NCI-H460 (cell line): ENCODE measurements around the gene ZNF454. TPM values are rescaled to one million over a fixed set of nuclear protein-coding genes. Genes with fewer than 3 reads are reported as not detected.

Experiments used
- DNase-seq: peaks from one replicate; pipeline ENCODE4 v3.0.0-alpha.2; 2016; ENCODE audit warnings: low read depth; ENCODE audit errors: extremely low read depth
- polyA plus RNA-seq: library from polyadenylated mRNA; depleted of rRNA; stranded (reverse); fragments of >200 nt; gene quantifications from 2 replicates; pipeline ENCODE4 v1.2.3, GENCODE V29; 2014; cell fraction: nucleus; rRNA removed
- total RNA-seq: library from RNA; depleted of rRNA; stranded (reverse); fragments of >200 nt; shearing (Covaris generic); gene quantifications from 2 replicates; pipeline ENCODE4 v1.2.3, GENCODE V29; 2014; rRNA removed

ZNF454 gene
- not detected in 2 replicates for total RNA-seq
- not detected in 2 replicates for polyA plus RNA-seq

DNA sequence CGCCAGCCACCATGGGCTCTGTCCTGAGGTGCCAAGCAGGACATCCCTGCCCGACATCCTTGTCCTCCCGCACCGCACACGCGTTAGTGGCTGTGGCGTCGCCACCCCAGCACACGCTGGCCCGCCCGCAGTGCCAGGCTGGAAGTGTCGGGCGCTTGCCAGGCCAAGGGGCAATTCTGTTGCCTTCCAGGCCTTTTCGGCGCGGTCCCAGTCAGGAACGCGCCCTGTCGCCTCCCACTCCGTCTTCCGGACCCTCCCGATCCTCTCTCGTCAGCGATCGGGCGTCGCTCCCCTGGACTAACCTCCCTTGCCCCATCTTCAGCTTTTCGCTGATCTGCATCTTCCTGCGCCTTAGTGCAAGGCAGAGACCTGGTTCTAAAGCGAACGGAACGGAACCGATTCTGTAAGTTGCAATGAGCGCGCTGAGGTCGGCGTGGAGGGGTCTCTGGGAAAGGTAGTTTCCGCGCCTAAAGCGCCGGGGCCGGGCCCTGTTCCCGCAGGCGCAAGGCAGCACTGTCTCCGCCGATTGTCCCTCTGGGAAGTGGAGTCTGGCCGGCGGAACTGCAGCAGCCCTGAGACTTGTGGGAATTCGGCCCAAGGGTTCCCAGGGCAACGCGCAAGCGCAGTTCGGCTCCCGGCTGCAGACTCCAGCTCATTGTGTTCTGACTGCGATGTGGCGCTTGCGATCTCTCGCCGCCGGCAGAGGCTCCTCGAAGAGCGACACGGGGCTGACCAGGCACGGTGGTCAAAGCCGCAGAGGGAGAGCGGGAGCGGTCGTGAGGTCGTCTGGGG, at the start of gene ZNF454:
TSS of gene ZNF454 (plus strand) at position 630 of the 792 bp plus-strand sequence. CDS start 1,594 bp downstream, outside the sequence.
- DNase-seq = no peak

- peak; percentile 27 for DNase-seq
Measured at GRCh38 chr5:178895615-178896571, 45.1 kb upstream of the ZNF454 start, which contains the start of gene ZFP2. ZFP2 (plus strand) TSS chr5:178895913; CDS start chr5:178931314, 35,401 bp downstream.

DNA sequence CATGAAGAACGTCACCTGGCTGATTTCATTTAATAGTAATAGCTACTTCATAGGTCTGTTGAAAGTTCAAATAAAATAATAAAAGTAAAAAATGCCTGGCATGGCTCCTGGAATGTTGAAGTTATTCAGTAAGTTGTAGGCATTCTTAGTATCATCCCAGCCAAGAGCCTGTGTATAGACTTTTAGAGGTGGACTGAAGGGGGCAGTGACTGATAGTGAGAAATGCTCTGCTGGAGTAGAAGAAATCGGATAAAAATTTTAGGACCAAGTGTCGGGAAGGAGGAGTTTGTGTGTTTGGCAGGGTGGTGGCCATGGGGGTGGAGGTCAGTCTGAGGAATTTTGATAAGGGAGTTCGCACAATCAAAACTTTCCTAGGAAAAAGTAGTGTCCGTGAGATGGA, 41.7 kb upstream of the ZNF454 start:
- no peak for DNase-seq

DNA sequence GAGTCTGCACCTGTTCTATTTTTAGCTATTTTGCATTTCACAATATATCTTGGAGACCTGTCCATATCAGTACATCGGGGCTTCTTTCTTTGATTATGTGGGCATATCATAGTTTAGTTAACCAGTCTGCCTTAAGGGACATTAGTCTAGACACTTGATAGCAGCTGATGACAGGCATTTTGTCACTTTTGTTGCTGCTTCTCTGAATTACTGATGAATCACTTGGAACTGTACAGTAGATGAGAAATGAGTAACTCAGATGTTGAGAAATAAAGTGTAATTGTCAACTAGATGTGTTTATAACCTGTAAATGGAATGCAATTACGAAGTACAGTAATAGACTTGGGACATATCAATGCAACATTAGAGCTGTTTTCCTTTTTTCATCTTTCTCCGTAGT, 38.1 kb upstream of the ZNF454 start:
- DNase-seq = no peak

DNA sequence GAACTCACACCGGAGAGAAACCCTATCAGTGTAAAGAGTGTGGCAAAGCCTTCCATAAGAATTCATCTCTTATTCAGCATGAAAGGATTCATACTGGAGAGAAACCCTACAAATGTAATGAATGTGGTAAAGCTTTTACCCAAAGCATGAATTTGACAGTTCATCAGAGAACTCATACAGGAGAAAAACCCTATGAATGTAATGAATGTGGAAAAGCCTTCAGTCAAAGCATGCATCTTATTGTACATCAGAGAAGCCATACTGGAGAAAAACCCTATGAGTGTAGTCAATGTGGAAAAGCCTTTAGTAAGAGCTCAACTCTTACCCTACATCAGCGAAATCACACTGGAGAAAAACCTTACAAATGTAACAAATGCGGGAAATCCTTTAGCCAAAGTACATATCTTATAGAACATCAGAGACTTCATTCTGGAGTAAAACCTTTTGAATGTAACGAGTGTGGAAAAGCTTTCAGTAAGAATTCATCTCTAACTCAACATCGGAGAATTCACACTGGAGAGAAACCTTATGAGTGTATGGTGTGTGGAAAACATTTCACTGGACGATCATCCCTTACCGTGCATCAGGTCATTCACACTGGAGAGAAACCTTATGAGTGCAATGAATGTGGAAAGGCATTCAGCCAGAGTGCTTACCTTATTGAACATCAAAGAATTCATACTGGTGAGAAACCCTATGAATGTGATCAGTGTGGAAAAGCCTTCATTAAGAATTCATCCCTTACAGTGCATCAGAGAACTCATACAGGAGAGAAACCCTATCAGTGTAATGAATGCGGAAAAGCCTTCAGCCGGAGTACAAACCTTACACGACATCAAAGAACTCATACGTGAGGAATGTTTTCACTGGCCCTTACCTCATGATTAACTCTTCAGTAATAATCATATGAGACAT, 8.9 kb upstream of the ZNF454 start:
- DNase-seq = no peak

DNA sequence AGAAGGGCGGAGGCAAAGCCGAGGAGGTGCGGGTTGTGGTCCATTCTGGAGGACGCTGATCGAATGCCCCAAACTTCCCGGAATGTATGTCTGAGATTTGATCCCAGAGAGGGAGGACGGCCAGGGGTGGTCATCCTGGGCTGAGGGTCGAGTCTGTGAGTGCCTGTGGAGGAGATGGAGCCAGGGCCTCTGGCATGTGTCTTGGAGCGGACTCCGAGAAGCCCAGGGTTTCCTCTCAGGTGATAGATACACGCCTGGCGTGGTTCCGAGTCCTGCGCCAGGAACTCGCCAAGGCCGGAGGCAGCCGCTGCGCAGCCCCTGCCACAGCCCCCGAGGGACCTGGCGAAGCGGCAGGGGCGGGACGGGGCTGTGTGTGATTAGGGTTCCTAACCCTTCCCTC, 363 bp downstream of the ZNF454 start:
- DNase-seq = no peak

- DNase-seq = no peak
Measured at GRCh38 chr5:178965465-178966055, 24.6 kb downstream of the ZNF454 start.

DNA sequence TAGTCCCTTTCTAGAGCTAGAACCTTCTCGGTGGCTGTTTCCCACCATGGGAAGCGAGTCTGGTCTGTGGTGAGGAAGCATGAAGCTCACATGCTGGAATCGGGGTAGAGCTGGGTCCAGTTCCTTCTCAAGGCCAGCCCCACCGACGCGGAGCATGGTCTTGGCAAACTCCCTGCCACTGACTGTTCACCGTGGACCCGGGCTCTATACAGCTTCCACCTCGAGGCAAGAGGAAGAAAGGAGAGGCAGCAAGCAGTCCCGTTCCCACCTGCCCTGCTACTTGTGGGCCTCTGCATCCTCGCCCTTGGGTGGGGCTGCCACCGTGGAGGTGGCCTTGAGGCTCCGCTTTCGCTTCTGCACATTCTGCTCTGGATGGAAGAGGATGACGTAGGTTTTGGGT, 40.4 kb downstream of the ZNF454 start:
- DNase-seq = no peak

DNA sequence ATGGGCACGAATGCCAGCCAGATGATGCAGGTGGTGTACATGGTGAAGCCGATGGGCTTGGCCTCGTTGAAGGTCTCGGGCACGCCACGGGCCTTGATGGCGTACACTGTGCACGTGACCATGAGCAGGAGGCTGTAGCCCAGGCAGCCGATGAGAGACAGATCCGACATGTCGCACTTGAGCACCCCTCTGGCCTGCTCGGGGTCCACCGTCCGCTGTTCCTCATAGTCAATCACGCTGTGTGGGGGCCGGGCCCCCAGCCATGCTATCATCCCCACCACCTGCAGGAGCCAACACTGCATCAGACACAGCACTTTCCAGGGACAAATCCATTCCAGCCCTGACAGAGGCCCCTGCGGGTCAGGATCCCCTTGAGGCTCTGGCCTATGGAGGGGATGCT, 41.9 kb downstream of the ZNF454 start:
- no peak for DNase-seq

DNA sequence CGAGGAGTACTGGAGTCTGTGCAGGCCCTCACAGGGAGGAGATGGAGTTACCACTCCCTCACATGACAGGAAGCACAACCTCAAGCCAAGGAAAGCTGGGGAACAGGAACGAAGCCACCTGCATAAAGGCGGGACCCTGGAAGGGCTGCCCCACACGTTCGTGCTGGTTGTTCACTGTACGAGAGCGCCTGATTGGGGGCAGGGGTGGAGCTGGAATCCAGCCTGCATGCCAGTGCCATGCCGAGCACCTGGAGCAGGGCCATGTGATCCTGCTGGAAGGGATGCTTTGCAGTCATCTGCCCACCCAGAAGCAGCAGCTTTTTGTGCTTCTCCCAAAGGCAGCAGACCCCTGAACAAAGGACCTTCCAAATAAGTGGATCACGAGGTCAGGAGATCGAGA, 42.7 kb downstream of the ZNF454 start:
- DNase-seq = no peak

- DNase-seq = no peak
Measured at GRCh38 chr5:178984145-178985072, 43.4 kb downstream of the ZNF454 start.

- no peak for DNase-seq
Measured at GRCh38 chr5:178986326-178986960, 45.4 kb downstream of the ZNF454 start.

DNA sequence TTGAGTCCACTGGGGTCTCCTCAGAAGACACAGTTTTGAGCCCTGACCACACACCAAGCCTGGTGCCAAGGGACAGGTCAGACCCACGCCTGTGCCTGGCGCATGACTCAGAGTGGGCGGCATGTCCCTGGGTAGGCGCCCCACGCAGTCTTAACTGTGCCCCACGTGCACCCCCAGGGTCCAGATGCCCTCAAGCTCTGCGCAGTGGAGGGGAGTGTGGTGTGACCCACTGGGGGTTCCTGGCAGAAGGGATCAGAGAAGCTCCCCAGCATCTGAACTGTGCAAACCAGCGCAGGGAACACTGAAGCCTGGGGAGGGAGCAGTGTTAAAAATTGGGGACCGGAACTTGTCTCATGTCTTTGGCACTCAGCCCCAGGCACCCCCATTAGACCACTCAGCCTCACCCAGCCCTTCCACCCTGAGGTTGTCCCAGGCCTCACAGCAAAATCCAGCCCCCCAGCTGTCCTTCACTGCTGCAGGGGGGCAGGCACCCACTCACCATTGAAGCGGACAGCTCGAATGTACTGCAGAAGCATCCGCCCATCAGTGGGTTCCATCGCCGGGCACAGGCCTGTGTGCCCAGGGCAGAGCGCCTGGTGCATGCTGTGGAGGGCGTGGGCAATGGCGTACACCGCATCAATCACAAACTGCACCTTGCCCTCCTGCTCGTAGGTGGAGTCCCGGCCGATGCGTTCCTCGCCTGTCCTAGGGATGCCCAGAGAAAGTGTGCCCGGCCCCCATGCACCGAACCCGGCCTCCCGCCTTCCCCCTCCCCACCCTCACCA, 47.6 kb downstream of the ZNF454 start:
- DNase-seq = no peak

DNA sequence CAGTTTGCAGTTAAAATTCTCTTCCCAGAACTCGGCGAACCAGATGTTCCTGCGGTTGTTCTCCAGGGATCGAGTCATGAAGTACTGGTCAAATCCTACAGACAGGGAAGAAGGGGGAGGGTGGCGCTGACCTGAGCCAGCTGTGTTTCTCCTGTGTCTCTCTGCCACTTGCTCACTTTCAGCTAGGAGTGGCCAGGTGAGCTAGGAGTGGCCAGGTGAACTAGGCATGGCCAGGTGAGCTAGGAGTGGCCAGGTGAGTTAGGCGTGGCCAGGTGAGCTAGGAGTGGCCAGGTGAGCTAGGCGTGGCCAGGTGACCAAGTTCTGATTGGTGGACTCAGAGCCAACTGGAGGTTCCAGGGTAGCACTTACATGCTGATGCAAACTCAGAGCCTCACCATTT, 48.3 kb downstream of the ZNF454 start:
- no peak for DNase-seq

DNA sequence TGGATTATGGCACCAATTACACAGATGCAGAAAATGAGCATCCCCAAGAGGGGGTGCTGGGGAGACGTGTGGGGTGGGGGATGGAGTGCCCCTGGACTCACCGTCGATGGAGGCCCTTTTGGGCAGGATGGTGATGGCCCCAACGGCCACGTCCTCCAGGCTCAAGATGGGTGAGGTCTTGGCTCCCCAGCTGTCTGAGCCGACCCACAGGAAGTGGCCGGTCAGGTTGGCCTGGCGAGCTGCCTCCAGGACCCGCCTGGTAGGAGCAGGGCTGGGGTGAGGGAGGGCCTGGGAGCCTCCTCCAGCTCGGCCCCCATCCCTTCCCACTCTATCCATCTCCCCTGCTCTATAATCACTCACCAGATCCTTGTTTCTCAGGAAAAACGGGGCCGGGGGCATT, 49.5 kb downstream of the ZNF454 start:
- no peak for DNase-seq

- DNase-seq = no peak
Measured at GRCh38 chr5:178991190-178992145, 50.5 kb downstream of the ZNF454 start.
